ENCODE measurements around the gene ATL1.
"Not testable (repeated sequence)": the region's sequence is repeated elsewhere in the genome, so short reads cannot be mapped to it uniquely, and the experiment has no call there.

ATL1 gene

GRCh38 chr14:50534997-50535396 lies 24.9 kb upstream of the ATL1 start:
- DNase-seq = no peak

GRCh38 chr14:50538034-50538433 lies 21.9 kb upstream of the ATL1 start:
- DNase-seq = not testable (repeated sequence)

GRCh38 chr14:50539051-50539450 lies 20.9 kb upstream of the ATL1 start:
- no peak for DNase-seq

- no peak for DNase-seq
Measured at GRCh38 chr14:50541159-50541567, 18.8 kb upstream of the ATL1 start.

- peak; percentile 50 to 55 for DNase-seq
Measured at GRCh38 chr14:50542941-50543418, 17.0 kb upstream of the ATL1 start.

- no peak for DNase-seq
Measured at GRCh38 chr14:50544911-50545310, 15.0 kb upstream of the ATL1 start.

- no peak for DNase-seq
Measured at GRCh38 chr14:50545618-50546017, 14.3 kb upstream of the ATL1 start.

GRCh38 chr14:50550294-50550693 lies 9.7 kb upstream of the ATL1 start:
- DNase-seq = no peak

GRCh38 chr14:50551877-50552276 lies 8.1 kb upstream of the ATL1 start:
- no peak for DNase-seq

GRCh38 chr14:50552796-50553195 lies 7.1 kb upstream of the ATL1 start:
- DNase-seq = not testable (repeated sequence)

- peak; percentile 91 to 97 for DNase-seq
Measured at GRCh38 chr14:50560931-50561285, 963 bp downstream of the ATL1 start.

- DNase-seq = no peak
Measured at GRCh38 chr14:50562841-50563240, 2.9 kb downstream of the ATL1 start.

GRCh38 chr14:50569714-50570274 lies 9.8 kb downstream of the ATL1 start:
- DNase-seq = no peak

- DNase-seq = no peak
Measured at GRCh38 chr14:50573862-50574261, 13.9 kb downstream of the ATL1 start.

GRCh38 chr14:50575769-50576168 lies 15.8 kb downstream of the ATL1 start:
- DNase-seq = no peak

GRCh38 chr14:50577982-50578381 lies 18.0 kb downstream of the ATL1 start:
- DNase-seq = no peak

- DNase-seq = peak in 1 of 2 donors; percentile 62
Measured at GRCh38 chr14:50578433-50578832, 18.5 kb downstream of the ATL1 start.

GRCh38 chr14:50590464-50590863 lies 30.5 kb downstream of the ATL1 start:
- no peak for DNase-seq

- DNase-seq = no peak
Measured at GRCh38 chr14:50594577-50595316, 34.8 kb downstream of the ATL1 start.

- DNase-seq = no peak
Measured at GRCh38 chr14:50598765-50599164, 38.8 kb downstream of the ATL1 start.

- peak; percentile 24 to 25 for DNase-seq
Measured at GRCh38 chr14:50599700-50600444, 39.9 kb downstream of the ATL1 start.

GRCh38 chr14:50600849-50601248 lies 40.9 kb downstream of the ATL1 start:
- DNase-seq = no peak

GRCh38 chr14:50601394-50601793 lies 41.4 kb downstream of the ATL1 start:
- no peak for DNase-seq

- no peak for DNase-seq
Measured at GRCh38 chr14:50602035-50602434, 42.1 kb downstream of the ATL1 start.

Measured in inflammatory macrophage (primary cell).